Esophagus muscularis mucosa (tissue), 4 donors: ENCODE results near the gene ZC3H14. TPM values are rescaled to one million over a fixed set of nuclear protein-coding genes. Genes with fewer than 3 reads are reported as not detected.

Experiments
- DNase-seq: peaks from one replicate; pipeline ENCODE4 v3.0.0-alpha.2; 2017; ENCODE audit errors: extremely low spot score
- H3K27ac ChIP-seq, 4 donors: fragments of 200-600 bp; sonication (generic); replicated peaks in 1 of 4; 1 replicate in 3 of 4; 2 replicates in 1 of 4; pipeline ENCODE4 v1.5.1; 2016 to 2019; ENCODE audit warnings: mild to moderate bottlenecking in 1 of 4
- H3K27me3 ChIP-seq, 4 donors: fragments of 200-600 bp; sonication (generic); one replicate each; pipeline versions ENCODE4 v1.5.1 to v1.6.0; 2016 to 2019
- H3K36me3 ChIP-seq, 4 donors: fragments of 200-600 bp; sonication (generic); one replicate each; pipeline ENCODE4 v1.5.1; 2016 to 2019
- H3K4me1 ChIP-seq, 4 donors: fragments of 200-600 bp; sonication (generic); one replicate each; pipeline ENCODE4 v1.5.1; 2016 to 2019
- H3K4me3 ChIP-seq, 4 donors: fragments of 200-600 bp; sonication (generic); 1 replicate in 2 of 4; 2 replicates in 2 of 4; pipeline ENCODE4 v1.5.1; 2016 to 2019; ENCODE audit warnings: mild to moderate bottlenecking in 4 of 4, moderate library complexity in 1 of 4
- H3K9me3 ChIP-seq, 4 donors: fragments of 200-600 bp; sonication (generic); 1 replicate in 3 of 4; 2 replicates in 1 of 4; pipeline ENCODE4 v1.5.1; 2016 to 2019
- CTCF ChIP-seq, 3 experiments: fragments of 200-600 bp in 2 of 3; fragments of 450-650 bp in 1 of 3; sonication (generic) in 2 of 3; IDR thresholded peaks; one replicate each; pipeline ENCODE4 v1.5.1; 2017 to 2019; ENCODE audit warnings: antibody characterized with exemption in 3 of 3, mild to moderate bottlenecking in 2 of 3, moderate library complexity in 1 of 3
- EP300 ChIP-seq: sonication (generic); formaldehyde crosslinking; IDR thresholded peaks from one replicate; pipeline ENCODE4 v1.6.1; 2017; ENCODE audit warnings: antibody characterized with exemption
- POLR2A ChIP-seq: fragments of 450-650 bp; IDR thresholded peaks from one replicate; pipeline ENCODE4 v1.6.1; 2017; ENCODE audit warnings: antibody characterized with exemption, moderate library complexity, mild to moderate bottlenecking, low read depth
- POLR2AphosphoS5 ChIP-seq, 2 donors: sonication (generic); formaldehyde crosslinking; IDR thresholded peaks; one replicate each; pipeline ENCODE4 v1.6.1; 2017; ENCODE audit warnings: antibody characterized with exemption in 2 of 2
- WGBS: methylation state at CpG from one replicate; pipeline ENCODE4 v1.1.5; 2018; 5-methylcytosine and 5-hydroxymethylcytosine counted together
- intact Hi-C: fragments of 100-400 bp; cut with DNase I; formaldehyde crosslinking; loops from one replicate; pipeline ENCODE4 v1.15.1; 2023
- total RNA-seq, 4 donors: library from RNA; depleted of rRNA; stranded (reverse); fragments of >200 nt; gene quantifications; one replicate each; pipeline versions ENCODE4 v1.1.0 to v1.2.1, GENCODE V29; 2016

Gene ZC3H14
- total RNA-seq, 4 donors from 2014 or later = 48.6 to 60.0 (median 58.5) TPM

GRCh38 chr14:88613552-88614010, 50.7 kb downstream of the ZC3H14 start:
- Histone ChIP-seq H3K27ac (peak overlapping the region in 1 of 4 donors; percentile 11), H3K4me3 (no peak overlapping the region), H3K4me1 (peaks cover 11 to 21% (median 16%) of the 10 kb centered on the region in 4 donors), H3K27me3 (no peaks in the 10 kb centered on the region), H3K9me3 (no peaks in the 10 kb centered on the region), H3K36me3 (peaks cover 27 to 55% (median 37%) of the 10 kb centered on the region in 4 donors)
- DNase-seq = no peak
- WGBS = 50% methylated on average over 5 of the region's 5 CpGs
- TF ChIP-seq CTCF (IDR thresholded peaks at IDR 0.05) (no peak), POLR2A (no peak), EP300 (no peak), POLR2AphosphoS5 (IDR thresholded peaks at IDR 0.05) (no peak)
- intact Hi-C loops = no loop called here

GRCh38 chr14:88614218-88614907, 51.5 kb downstream of the ZC3H14 start:
- intact Hi-C loops = no loop called here
- Histone ChIP-seq H3K4me3 (no peak overlapping the region), H3K27me3 (no peaks in the 10 kb centered on the region), H3K4me1 (peaks cover 11 to 21% (median 16%) of the 10 kb centered on the region in 4 donors), H3K36me3 (peaks cover 21 to 51% (median 33%) of the 10 kb centered on the region in 4 donors), H3K27ac (peak overlapping the region in 1 of 4 donors; percentile 11), H3K9me3 (no peaks in the 10 kb centered on the region)
- WGBS = 61% methylated on average over 3 of the region's 3 CpGs
- TF ChIP-seq POLR2AphosphoS5 (IDR thresholded peaks at IDR 0.05) (no peak), POLR2A (no peak), EP300 (no peak), CTCF (IDR thresholded peaks at IDR 0.05) (no peak)
- no peak for DNase-seq

- Histone ChIP-seq H3K4me3 (no peak overlapping the region), H3K27me3 (no peaks in the 10 kb centered on the region), H3K9me3 (no peaks in the 10 kb centered on the region), H3K4me1 (peaks cover 11 to 21% (median 16%) of the 10 kb centered on the region in 4 donors), H3K27ac (no peak overlapping the region), H3K36me3 (peaks cover under 1 to 28% (median 10%) of the 10 kb centered on the region in 4 donors)
- intact Hi-C loops = no loop called here
- TF ChIP-seq EP300 = no peak
- no peak for TF ChIP-seq CTCF (IDR thresholded peaks at IDR 0.05)
- TF ChIP-seq POLR2AphosphoS5 (IDR thresholded peaks at IDR 0.05) = no peak
- no peak for TF ChIP-seq POLR2A
- 87% methylated on average over 1 of the region's 1 CpG for WGBS
- no peak for DNase-seq
Observed at GRCh38 chr14:88616697-88617096, 53.9 kb downstream of the ZC3H14 start.

- H3K4me1 ChIP-seq = peaks cover 11 to 21% (median 14%) of the 10 kb centered on the region in 4 donors
- no peaks in the 10 kb centered on the region for H3K9me3 ChIP-seq
- H3K27ac ChIP-seq = no peak overlapping the region
- intact Hi-C loops = no loop called here
- TF ChIP-seq POLR2A (no peak), CTCF (IDR thresholded peaks at IDR 0.05) (no peak), EP300 (no peak), POLR2AphosphoS5 (IDR thresholded peaks at IDR 0.05) (no peak)
- DNase-seq = no peak
- no peak overlapping the region for H3K4me3 ChIP-seq
- peaks cover 0 to 24% (median 3%) of the 10 kb centered on the region in 4 donors for H3K36me3 ChIP-seq
- WGBS = 92% methylated on average over 1 of the region's 1 CpG
- no peaks in the 10 kb centered on the region for H3K27me3 ChIP-seq
Observed at GRCh38 chr14:88617479-88617878, 54.6 kb downstream of the ZC3H14 start.
